Tibial nerve (tissue), 4 donors: ENCODE data around the gene BCR.

Experiments
- CTCF ChIP-seq, 5 experiments: fragments of 200-600 bp in 3 of 5; fragments of 450-650 bp in 2 of 5; sonication (generic) in 3 of 5; IDR thresholded peaks; one replicate each; pipeline ENCODE4 v1.5.1; 2016 to 2019; ENCODE audit warnings: antibody characterized with exemption in 5 of 5, mild to moderate bottlenecking in 3 of 5, moderate library complexity in 2 of 5
- EP300 ChIP-seq, 2 donors: sonication (generic); formaldehyde crosslinking; IDR thresholded peaks; one replicate each; pipeline ENCODE4 v1.6.1; 2017; ENCODE audit warnings: antibody characterized with exemption in 2 of 2, mild to moderate bottlenecking in 1 of 2
- POLR2A ChIP-seq, 2 donors: fragments of 450-650 bp; IDR thresholded peaks; one replicate each; pipeline ENCODE4 v1.6.1; 2017; ENCODE audit warnings: antibody characterized with exemption in 2 of 2, mild to moderate bottlenecking in 2 of 2, moderate library complexity in 2 of 2

- TF ChIP-seq CTCF (IDR thresholded peaks at IDR 0.05) (no peak), POLR2A (IDR thresholded peaks at IDR 0.05) (no peak), EP300 (IDR thresholded peaks at IDR 0.05) (peak in 1 of 2 donors; percentile 13)
Measured at GRCh38 chr22:23183061-23183698, 2.9 kb downstream of the BCR start.
